KG1 (cell line): ENCODE results near the gene ERC2.

Experiments
- DNase-seq: peaks from one replicate; lab custom pipeline; 2025; lab: John Stamatoyannopoulos, UW

The ERC2 gene

DNA sequence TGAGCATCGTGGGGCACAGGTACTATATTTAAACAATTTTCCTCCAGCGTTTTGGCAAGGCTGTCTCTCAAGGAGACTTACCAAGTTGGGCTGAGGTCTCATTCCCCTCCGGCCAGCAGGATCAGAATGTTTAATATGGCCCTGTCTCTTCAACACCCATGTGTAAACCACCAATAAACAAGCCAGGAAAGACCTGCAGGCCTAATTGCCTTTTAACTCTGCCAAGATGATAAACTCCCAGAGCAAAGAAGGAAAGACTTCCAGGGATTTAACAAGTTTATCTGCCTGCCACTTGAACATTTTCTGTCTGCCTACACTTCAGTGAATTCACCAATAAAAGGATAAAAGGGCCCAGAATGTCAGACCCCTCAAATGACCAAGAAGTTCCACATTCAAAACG lies 850.9 kb downstream of the ERC2 start:
- DNase-seq, result no peak

DNA sequence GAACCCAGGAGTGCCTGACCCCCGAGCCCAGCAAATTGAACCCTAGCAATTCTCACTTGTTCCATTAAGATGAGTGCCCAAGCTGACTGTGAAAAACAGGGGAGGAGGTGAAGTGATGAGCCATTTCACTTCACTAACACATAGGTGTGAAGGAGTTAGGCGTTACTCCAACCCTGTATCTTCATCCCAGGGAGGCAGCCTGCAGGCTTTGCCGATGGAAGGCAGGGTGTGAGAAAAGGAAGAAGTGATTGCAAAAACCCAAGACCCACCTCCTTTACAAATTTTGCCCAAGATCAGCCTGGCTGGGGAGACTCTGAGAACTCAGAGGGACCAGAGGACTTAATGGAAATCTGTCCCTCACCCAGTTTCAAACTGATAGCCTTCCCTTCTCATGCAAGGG lies 851.5 kb downstream of the ERC2 start:
- no peak for DNase-seq

DNA sequence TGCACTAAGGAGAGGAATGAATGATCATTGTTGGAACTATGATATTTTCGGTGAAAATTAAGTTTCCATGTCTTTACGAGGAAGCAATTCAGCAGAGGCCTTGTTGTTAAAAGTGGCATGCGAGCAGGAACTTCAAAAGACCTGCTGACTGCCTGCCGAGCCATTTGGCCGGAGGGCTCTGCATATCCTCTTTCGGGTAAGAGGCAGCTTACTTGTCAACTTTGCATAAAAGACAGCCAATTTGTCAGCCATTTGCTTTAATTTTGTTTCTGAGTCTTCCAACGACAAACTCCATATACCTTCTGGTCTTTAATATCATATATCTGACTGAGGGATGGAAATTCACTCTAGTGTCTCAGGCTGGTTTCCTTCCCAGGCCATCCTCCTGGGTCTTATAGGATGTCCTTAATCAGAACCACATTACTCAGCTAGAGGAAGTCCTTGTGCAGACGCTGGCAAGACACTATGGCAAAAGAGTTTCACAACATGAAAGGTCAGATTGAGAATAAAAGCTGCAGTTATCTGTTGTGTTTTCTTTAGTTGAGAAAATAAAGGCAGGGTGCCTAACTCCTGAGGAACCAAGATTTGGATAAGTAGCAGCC lies 852.5 kb downstream of the ERC2 start:
- no peak for DNase-seq

DNA sequence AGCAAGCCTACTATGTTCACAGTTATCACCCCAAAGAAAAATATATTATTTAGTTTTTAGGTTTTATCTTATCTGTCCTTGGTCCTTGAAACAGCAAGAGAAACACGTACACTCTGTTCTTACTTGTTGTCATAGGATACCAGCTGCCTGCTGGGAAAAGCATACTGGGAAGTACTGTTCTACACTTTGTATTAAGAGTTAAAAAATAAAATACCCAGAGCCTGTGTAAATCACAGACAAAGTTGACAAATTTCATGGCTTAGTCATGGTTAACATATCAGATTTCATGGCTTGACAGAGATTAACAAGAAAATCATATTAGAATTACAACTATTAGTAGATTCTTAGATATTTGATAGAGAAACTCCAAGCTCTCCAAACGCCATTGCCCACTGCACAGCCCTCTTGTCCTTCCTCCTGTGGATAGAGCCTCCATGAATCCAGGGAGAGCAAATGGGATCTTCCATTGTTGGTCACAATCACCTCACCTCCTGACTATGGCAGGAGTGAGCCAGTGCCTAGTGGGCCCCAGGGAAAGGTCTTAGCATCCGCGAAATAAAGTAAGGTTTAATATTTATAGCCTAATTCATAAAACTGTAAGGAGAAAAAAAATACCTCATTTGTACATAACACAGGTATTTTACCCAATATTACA lies 853.1 kb downstream of the ERC2 start:
- DNase-seq, result no peak

DNA sequence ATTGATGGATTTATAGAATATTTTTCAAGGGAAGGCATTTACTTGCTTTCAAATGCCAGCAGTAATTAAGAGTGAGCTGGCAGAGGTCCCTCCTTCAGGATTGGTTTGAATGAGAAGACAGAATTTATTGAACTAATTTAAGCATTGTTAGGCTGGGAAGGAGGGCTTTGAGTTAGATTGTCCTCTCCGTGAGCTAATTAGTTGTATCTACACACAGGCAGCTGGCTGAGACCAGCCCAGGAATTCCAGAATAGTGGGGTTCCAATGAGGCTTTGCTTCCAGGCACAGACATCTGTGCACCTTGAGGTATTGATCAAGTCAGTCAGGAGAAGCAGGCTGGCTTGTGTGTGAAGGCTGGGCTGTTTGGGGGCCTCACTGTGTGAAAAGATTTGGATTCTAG lies 857.1 kb downstream of the ERC2 start:
- no peak for DNase-seq

DNA sequence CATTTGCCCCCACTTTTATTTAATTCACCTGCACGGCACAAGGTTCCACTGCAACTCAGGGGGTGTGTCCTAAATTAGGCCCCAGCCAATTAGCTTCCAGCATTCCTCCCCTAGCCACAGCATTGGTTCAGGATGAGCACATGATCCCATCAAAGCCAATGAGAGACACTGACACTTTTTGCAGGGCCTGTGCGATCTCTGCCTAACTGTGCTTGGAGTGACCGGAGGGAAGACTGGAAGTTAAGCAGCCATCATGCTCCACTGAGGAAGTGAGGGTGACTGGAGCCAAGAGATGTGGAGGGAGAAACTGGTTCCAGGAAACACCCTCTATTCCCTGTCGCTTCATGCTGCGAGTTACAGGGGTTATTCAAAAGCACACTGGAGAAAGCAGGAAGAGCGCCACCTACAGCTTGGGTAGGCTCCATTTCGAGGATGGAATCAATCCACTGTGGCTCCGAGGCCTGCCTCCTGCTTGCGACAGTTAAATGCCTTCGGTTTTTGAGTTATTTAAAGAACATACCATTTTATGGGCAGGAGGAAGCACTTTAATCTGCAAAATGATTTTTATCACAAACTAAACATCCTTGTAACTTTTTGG lies 858.9 kb downstream of the ERC2 start:
- no peak for DNase-seq

DNA sequence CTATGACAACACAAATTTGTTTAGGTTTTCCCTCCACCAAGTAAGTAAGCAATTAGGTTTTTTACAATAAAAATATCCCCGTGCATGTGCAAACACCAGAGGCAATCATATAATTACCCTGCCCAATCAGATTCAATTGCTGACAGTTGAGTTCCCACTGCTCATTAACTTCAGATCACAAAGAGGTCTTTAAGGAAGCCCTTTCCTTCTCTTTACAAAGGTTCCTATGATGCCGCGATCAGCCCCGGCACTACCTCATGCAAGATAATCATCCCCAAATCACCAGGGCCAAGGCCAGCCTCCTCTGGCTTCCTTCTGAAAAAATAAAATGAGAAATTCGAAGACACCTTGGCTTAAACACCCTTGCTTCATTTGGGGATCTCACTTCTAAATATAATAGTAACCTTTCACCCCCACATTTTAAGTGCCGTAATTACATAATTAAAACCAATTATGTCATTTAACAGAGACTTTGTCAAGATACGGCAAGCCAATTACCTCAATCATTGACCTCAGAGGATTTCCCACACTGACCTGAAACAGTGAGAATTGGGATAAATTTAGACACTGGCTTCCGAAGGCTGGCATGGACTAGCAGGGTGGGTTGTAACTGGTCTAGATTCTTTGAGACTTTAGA lies 859.8 kb downstream of the ERC2 start:
- DNase-seq, result no peak

DNA sequence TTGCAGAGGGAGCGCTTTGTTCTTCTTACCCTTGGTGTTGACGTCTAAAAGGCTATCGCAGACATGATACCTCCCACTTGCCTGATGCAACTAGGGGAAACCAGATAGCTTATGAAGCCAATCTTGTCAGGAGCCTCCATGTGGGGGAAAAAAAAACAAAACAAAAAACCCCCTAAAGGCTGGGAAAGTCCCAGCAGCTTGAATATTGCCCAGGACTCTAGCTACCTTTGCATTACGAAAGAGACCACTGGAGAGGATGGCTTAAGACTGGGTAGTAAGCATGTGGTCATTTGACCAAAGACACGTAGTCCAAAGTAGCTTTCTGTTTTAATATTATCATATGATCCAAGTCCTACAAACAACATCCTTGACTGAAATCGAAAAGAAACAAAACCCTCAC lies 860.4 kb downstream of the ERC2 start:
- DNase-seq, result no peak

DNA sequence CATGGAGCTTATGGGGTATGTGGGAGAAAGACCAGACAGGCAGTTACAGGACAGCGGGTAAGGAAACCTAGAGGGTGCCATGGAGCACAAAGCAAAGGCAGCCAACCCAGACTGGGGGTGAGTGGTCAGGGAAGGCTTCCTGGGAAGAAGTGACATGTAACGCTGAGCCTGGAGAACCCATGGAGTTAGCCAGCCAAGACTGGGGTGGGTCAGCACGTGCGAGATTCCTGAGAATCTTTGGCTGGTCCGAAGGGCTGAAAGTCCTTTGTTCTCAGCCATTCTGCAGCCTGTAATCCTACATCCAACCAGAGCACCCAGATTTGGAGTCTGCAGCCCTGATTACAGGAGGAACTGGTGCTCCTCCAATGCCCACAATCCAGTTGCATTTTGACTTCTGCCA lies 861.1 kb downstream of the ERC2 start:
- DNase-seq, result no peak

DNA sequence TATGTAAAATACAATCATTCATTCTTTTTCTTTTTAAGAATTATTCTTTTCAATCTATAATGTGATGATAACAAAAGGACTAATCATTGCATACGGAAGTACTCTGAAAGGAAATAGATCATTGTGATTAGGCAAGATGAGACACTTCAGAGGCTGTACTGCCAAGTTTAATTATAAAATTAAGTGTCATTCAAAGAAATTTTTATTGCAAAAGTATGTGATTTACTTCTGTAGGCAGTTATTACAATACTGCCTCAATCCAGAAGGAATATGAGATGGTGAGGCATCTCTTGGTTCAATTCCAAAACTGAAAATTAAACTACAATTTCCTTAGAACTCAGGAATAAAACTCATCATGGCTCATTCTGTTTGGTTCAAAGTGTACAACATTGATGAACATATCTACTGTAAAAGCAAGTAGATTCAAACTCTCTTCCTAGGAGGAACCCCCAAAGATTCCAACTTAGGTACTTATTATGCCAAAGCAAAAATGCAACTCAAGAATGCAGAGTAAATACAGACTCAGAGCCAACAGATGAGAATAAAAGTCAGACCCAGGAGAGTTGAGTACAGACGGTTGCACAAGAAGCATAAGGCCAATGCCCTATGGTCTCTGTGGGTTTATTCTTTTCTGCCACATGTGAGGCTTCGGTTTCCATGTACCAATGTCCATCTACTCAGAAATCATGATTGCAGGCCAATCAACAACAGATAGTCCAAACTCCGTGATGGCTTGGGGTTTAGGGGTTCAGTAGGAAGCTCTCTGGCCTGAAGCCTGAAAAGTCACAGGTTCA lies 862.6 kb downstream of the ERC2 start:
- DNase-seq, result no peak

DNA sequence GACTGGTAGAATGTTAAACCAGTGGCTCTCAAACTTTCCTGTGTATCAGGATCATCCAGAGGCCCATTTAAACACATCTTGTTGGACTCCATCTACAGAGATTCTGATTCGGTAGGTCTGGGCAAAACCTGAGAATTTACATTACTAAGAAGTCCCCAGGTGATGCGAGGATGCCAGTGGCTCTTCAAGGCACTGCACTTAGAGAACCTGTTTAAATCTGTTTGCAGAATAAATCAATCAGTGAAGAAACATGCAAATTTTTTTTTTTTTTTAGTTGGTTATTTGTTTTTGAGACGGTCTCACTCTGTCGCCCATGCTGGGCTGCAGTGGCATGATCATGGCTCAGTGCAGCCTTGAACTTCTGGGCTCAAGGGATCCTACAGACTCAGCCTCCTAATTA lies 863.4 kb downstream of the ERC2 start:
- no peak for DNase-seq

DNA sequence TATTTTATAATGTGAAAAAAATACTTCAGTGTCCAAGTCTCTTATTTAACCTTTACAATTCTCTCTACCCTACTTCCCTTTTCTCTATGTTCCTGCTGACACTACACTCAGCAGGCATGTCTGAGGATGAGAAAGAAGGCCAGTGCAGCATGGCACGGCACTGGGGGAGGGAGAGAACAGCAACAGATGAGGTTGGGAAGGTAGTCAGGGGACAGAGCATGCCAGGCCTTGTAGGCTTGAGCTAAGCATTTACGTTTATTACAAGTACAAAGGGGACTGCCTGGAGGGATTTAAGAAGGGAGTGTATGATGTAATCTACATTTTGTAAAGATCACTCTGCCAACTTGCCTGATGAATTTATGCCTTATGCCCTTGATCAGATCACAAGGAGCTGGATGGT lies 863.9 kb downstream of the ERC2 start:
- no peak for DNase-seq

DNA sequence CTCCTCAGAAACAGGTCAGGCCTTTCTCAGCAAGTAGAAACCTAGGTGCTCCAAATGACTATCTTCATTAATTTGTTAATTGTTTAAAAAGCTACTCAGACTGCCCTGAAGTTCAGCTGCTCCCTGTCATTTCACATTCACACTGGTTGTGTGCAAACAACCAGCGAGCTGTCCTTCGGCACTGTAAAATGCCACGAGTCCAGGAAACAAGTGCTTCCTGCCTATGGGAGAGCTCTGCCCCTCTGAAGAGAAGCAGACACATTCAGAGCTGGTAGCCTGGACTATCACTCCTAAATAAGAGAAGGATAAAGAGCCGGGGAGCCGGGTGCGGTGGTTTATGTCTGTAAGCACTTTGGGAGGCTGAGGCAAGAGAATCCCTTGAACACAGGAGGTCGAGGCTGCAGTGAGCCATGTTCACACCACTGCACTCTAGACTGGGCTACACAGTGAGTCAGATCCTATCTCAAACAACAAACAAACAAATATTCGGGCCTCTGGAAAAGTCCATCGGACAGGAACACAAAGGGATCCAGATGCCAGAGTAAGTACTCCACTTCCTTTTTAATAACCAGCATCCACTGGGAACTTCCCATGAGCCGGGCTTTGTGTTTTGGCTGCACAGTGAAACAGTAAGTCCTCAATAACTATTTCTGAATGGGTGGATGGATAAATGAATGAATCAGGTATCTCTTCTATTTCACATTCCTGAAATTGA lies 866.7 kb downstream of the ERC2 start:
- no peak for DNase-seq

DNA sequence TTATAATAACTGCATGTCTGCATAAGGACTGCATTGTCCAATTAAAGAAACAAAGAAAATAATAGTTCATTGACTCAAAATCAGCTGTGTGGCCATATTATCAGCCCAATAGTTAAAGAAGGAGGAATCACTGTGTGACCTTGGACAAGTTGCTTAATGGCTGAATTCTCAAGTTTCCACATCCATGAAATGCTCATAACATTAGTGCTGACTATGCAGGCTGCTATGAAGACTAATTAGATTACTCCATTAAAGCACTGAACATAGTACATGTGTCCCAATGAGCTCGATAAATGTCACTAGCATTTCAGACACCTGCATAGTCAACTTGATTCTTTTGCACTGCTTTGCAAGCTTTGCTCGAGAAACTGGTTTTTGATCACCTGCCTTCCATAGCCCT lies 870.0 kb downstream of the ERC2 start:
- DNase-seq, result no peak

DNA sequence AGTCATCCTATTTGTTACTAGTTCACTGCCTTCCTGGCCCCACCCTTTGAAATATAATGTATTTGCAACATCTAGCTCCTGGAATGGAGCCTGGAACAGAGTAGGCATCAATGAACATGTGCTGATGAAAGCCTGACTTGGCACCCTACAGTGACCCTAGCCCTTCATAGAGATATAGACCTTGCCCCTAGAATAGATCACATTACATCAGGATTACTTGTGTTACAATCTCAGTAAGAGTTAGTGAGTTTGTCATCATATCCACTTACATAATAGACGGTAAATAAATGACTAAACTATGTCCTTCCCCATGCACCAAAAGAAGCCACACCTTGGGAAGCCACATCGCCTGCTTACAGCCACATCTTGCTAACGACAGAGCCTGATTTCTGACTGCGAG lies 870.6 kb downstream of the ERC2 start:
- no peak for DNase-seq

DNA sequence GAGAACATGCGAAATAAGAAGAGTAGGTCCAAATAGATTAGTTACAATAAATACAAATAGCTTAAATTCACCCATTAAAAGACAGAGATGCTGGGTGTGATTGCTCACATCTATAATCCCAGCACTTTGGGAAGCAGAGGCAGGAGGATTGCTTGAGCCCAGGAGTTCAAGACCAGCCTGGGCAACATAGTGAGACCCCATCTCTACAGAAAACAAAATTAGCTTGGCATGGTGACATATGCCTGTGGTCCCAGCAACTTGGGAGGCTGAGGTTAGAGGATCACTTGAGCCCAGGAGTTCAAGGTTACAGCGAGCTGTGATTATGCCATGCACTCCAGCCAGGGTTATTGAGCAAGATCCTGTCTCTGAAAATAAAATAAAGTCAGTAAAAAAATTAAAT lies 872.1 kb downstream of the ERC2 start:
- no peak for DNase-seq

DNA sequence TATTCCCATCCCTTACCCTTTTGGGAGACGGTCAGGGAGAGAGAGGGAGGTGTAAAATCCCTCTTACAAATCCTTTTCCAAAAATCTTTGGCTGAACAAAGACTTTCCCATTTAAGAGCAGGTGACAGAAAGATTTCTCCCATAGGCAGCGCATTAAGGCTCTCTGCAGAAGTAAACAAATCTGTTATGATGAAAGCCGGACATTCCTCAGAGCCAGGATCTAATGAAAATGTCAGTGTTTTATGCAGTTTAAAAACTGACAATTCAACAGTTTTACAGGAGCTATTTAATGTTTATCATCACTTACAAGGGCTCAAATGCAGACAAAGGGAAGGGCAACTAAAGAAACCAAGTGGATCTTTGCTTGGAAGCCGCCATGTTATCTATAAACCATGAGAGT lies 872.8 kb downstream of the ERC2 start:
- DNase-seq, result no peak

DNA sequence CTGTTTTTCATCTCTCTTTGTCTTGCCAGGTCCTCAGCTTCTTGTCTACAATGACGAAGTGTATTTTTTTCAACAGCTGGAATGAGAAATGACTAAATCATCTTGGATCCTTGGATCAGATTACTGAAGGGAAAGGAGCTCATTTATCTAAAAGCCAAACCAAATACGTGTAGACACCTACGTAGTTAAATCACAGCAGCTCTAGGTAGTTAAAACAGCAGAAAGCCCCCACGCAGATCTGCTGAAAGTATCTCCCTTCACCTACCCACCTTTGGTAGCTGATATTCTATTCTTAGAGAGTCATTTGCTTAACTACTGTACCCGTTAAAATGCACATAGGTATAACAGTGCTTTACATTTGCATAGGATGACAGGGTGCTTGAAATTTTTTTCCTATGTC lies 875.7 kb downstream of the ERC2 start:
- no peak for DNase-seq

DNA sequence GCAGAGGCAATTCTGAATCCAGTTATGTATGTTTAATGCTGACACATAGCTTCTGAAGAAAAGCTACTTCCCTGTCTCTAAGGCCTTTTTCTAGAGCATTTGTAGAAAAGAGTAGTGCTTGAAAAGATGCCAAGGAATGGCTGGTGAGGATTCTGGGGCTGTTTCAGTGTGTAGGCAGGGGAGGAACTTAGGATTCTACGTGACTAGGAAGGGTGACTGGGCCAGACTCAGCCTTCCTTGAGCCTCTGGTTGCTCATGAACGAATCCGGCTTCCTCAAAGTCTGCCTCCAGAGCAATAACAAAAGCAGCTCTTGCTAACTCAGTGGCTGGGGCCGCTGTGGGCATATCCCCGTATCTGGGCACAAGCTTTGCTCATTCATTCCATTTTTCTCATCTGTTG lies 876.4 kb downstream of the ERC2 start:
- DNase-seq, result no peak

DNA sequence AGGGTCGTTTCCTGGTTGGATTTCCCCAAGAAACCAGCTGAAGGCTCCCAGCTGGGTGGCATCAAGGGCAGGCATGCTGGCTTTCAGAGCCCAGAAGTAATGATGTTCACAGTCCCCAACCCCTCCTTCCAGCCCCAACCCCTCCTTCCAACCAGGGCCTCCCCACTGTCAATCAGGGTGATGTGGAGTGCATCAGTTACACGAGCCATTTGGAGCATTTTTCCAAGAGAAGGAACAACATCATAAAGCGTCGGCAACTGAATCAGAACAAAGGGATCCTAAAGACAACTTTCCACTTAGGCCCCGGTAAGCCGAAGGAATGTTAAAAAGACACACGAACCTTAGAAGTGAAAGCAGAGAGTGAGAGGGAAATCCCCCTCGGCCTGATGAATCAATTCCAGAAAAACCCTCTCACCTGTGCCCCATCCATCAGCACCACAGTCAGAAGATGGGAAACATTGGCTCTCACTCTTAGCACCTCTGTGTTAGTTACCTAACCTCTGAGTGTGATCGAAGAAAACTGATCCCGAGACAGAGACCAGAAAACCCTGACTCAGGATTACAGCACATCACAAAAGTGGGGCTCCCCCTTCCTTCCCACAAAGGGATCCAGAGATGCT lies 880.0 kb downstream of the ERC2 start:
- DNase-seq, result no peak

DNA sequence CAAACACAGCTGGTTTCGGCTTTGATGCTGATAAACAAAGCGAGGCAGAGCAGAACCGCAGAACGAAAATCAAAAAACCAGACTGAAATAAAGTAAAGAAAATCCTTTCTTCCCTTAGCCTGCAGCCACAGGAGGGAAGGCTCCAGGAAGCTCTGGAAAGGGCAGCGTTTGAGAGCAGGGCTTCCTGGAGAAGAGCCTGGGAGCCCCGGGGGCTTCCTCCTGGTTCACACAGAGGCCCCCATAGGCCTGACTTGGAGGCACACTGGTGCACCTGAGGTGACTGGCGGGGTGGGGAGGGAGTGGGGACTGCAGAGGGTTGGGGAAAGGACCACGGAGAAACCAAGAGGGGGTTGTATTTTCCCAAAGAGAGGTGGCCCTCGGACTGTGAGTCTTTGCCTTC lies 882.4 kb downstream of the ERC2 start:
- no peak for DNase-seq
